Measurements from ENCODE around the gene USP48. TPM values are rescaled to one million over a fixed set of nuclear protein-coding genes. Genes with fewer than 3 reads are reported as not detected.
"Not testable (repeated sequence)": the region's sequence is repeated elsewhere in the genome, so short reads cannot be mapped to it uniquely, and the experiment has no call there.

Gene USP48
- total RNA-seq, 1 donor from 2014 or later, result 78.7 TPM

GRCh38 chr1:21781815-21782348 is 1.1 kb downstream of the USP48 start:
- DNase-seq, result no peak
- TF ChIP-seq CTCF (IDR thresholded peaks at IDR 0.05; ENCODE audit: partially characterized antibody, unreplicated experiment), result no peak
- H3K9me3 Mint-ChIP-seq (ENCODE audit: unreplicated experiment), result peaks cover 14% of the 10 kb centered on the region

GRCh38 chr1:21779613-21780521 is 3.1 kb downstream of the USP48 start:
- Mint-ChIP-seq H3K27ac (ENCODE audit: unreplicated experiment) (no peak overlapping the region), H3K27me3 (ENCODE audit: unreplicated experiment) (peaks cover 5% of the 10 kb centered on the region), H3K4me3 (ENCODE audit: unreplicated experiment) (no peak overlapping the region), H3K9me3 (ENCODE audit: unreplicated experiment) (peaks cover 14% of the 10 kb centered on the region), H3K36me3 (ENCODE audit: unreplicated experiment) (no peaks in the 10 kb centered on the region), H3K4me1 (ENCODE audit: low read depth, unreplicated experiment) (peaks cover 5% of the 10 kb centered on the region)
- no peak for DNase-seq
- no peak for TF ChIP-seq CTCF (IDR thresholded peaks at IDR 0.05; ENCODE audit: partially characterized antibody, unreplicated experiment)

More at GRCh38 chr1:21781815-21782348, 1.1 kb downstream of the USP48 start:
- Mint-ChIP-seq H3K4me3 (ENCODE audit: unreplicated experiment) (peak overlapping the region; percentile 98), H3K36me3 (ENCODE audit: unreplicated experiment) (no peaks in the 10 kb centered on the region), H3K4me1 (ENCODE audit: low read depth, unreplicated experiment) (peaks cover 5% of the 10 kb centered on the region), H3K27me3 (ENCODE audit: unreplicated experiment) (peaks cover 5% of the 10 kb centered on the region), H3K27ac (ENCODE audit: unreplicated experiment) (peak overlapping the region; percentile 60)

GRCh38 chr1:21778405-21778727 is 4.6 kb downstream of the USP48 start:
- no peak overlapping the region for H3K4me3 Mint-ChIP-seq (ENCODE audit: unreplicated experiment)
- peaks cover 5% of the 10 kb centered on the region for H3K27me3 Mint-ChIP-seq (ENCODE audit: unreplicated experiment)
- H3K9me3 Mint-ChIP-seq (ENCODE audit: unreplicated experiment), result peaks cover 10% of the 10 kb centered on the region
- H3K36me3 Mint-ChIP-seq (ENCODE audit: unreplicated experiment), result no peaks in the 10 kb centered on the region
- peaks cover 5% of the 10 kb centered on the region for H3K4me1 Mint-ChIP-seq (ENCODE audit: low read depth, unreplicated experiment)
- no peak for TF ChIP-seq CTCF (IDR thresholded peaks at IDR 0.05; ENCODE audit: partially characterized antibody, unreplicated experiment)
- DNase-seq, result no peak
- H3K27ac Mint-ChIP-seq (ENCODE audit: unreplicated experiment), result no peak overlapping the region

GRCh38 chr1:21776925-21777324 is 6.0 kb downstream of the USP48 start:
- not testable (repeated sequence) for H3K27ac Mint-ChIP-seq (ENCODE audit: unreplicated experiment); H3K9me3 Mint-ChIP-seq (ENCODE audit: unreplicated experiment); H3K4me3 Mint-ChIP-seq (ENCODE audit: unreplicated experiment); DNase-seq; H3K27me3 Mint-ChIP-seq (ENCODE audit: unreplicated experiment); H3K4me1 Mint-ChIP-seq (ENCODE audit: low read depth, unreplicated experiment); H3K36me3 Mint-ChIP-seq (ENCODE audit: unreplicated experiment)

GRCh38 chr1:21775985-21776562 is 6.9 kb downstream of the USP48 start:
- Mint-ChIP-seq H3K4me1 (ENCODE audit: low read depth, unreplicated experiment) (no peaks in the 10 kb centered on the region), H3K27ac (ENCODE audit: unreplicated experiment) (no peak overlapping the region), H3K9me3 (ENCODE audit: unreplicated experiment) (no peaks in the 10 kb centered on the region), H3K36me3 (ENCODE audit: unreplicated experiment) (no peaks in the 10 kb centered on the region), H3K27me3 (ENCODE audit: unreplicated experiment) (peaks cover 2% of the 10 kb centered on the region), H3K4me3 (ENCODE audit: unreplicated experiment) (no peak overlapping the region)
- no peak for DNase-seq
- TF ChIP-seq CTCF (IDR thresholded peaks at IDR 0.05; ENCODE audit: partially characterized antibody, unreplicated experiment), result no peak
